AG04449 (cell line): ENCODE measurements around the gene NDST1.

Experiments used
- CTCF ChIA-PET: fragments of 350-600 bp; formaldehyde crosslinking; extraction: SDS; loops from one replicate; lab custom pipeline; 2021; ENCODE audit warnings: antibody characterized with exemption; lab: Yijun Ruan, JAX
- POLR2A ChIA-PET: fragments of 400-600, 350-600 bp; formaldehyde crosslinking; extraction: SDS; loops from one replicate; lab custom pipeline; 2020; ENCODE audit warnings: antibody characterized with exemption, inconsistent platforms; lab: Yijun Ruan, JAX
- DNase-seq: peaks from one replicate; pipeline ENCODE4 v3.0.0-alpha.2; 2010; ENCODE audit warnings: low read depth, low spot score
- H3K4me3 ChIP-seq: 2 replicates; pipeline ENCODE4 v1.5.1; 2011; ENCODE audit warnings: low read depth, mild to moderate bottlenecking, control low read depth, low read length
- CTCF ChIP-seq: IDR thresholded peaks from one replicate; pipeline ENCODE4 v1.5.1; 2011; ENCODE audit warnings: mild to moderate bottlenecking, moderate library complexity, low read length, control low read depth, inconsistent platforms; ENCODE audit not compliant: insufficient read depth; ENCODE audit errors: missing control alignments

The NDST1 gene

DNA sequence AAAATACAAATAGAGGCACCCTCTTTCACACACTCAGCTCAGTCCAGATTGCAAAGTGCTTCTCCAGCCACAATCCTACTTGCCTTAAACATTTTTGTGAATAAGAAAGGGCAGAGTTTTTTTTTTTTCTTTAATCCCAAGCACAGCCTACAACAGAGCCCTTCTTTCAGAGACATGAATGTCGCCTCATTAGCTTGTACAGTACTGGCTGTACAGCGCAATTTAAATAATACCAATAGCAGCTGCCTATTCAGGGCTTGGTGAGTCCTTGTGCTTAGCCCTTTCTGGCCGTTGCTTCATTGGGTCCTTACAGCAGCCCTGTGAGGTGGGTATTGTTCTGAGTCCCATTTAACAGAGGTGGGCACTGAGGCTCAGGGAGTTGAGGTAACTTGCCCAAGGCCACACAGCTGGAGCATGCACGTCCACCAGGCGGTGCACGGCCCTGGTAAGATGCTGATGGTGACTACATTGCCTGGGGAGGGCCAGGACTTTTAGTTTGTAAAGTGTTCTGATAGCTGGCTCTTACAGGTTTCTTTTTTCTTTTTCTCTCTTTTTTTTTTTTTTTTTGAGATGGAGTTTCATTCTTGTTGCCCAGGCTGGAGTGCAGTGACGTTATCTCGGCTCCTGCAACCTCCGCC is 23.1 kb downstream of the NDST1 start:
- ChIA-PET CTCF (interaction anchor here (0.5 to 2.3 kb wide), 6 partner anchors 8 to 694 kb away, joined by 3 to 15 read pairs (median 4); no protein-coding TSS in a partner anchor), POLR2A (no interaction called here)
- TF ChIP-seq CTCF = no peak

DNA sequence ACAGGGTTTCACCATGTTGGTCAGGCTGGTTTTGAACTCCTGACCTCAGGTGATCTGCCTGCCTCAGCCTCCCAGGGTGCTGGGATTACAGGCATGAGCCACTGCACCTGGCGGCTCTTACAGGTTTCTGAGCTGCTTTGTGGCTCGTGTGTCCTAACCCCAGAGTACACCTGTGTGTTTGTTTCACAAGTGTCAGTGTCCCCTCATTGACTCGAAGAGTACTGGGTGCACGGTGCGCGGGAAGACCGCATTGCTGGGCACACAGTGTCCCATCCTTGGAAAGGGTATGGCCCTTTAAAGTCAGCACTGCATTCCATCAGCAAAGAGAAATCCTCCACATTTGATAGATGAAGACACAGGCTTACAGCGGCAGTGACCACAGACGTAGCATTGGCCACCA is 23.8 kb downstream of the NDST1 start:
- no peak for DNase-seq
- CTCF ChIA-PET = interaction anchor here (0.6 to 4.7 kb wide), 5 partner anchors 8 to 72 kb away, joined by 3 to 26 read pairs (median 4); no protein-coding TSS in a partner anchor
- POLR2A ChIA-PET = no interaction called here
- no peak overlapping the region for H3K4me3 ChIP-seq
- TF ChIP-seq CTCF = no peak

More for the DNA sequence above, 23.1 kb downstream of the NDST1 start:
- H3K4me3 ChIP-seq = no peak overlapping the region
- DNase-seq = no peak

GRCh38 chr5:150532151-150532550 is 24.2 kb downstream of the NDST1 start:
- TF ChIP-seq CTCF = no peak
- H3K4me3 ChIP-seq = no peak overlapping the region
- CTCF ChIA-PET = interaction anchor here (0.8 to 4.7 kb wide), 5 partner anchors 8 to 80 kb away, joined by 3 to 26 read pairs (median 4); no protein-coding TSS in a partner anchor
- POLR2A ChIA-PET = no interaction called here
- DNase-seq = no peak

- ChIA-PET CTCF (interaction anchor here (1.2 to 4.7 kb wide), 5 partner anchors 9 to 73 kb away, joined by 3 to 26 read pairs (median 7); no protein-coding TSS in a partner anchor), POLR2A (no interaction called here)
- H3K4me3 ChIP-seq = no peak overlapping the region
- no peak for TF ChIP-seq CTCF
- DNase-seq = no peak
Measured at GRCh38 chr5:150532996-150533395, 25.1 kb downstream of the NDST1 start.

DNA sequence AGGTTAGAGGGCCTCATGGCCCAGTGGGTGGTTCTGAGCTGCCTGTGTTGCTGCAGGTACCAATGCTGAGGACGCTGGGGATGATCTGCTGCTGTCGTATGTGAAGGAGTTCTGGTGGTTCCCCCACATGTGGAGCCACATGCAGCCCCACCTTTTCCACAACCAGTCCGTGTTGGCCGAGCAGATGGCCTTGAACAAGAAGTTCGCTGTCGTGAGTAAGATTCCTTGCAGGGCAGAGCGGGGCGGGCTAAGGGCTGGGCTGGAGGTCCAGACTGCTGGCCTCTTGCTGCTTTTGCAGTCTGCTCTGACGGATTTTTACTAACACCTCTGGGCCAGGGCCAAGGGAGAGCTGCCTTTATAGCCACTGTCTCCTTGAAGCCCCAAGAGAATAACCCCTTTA is 26.9 kb downstream of the NDST1 start:
- ChIA-PET CTCF (interaction anchor here (1.8 to 4.7 kb wide), 4 partner anchors 10 to 76 kb away, joined by 4 to 26 read pairs (median 9); no protein-coding TSS in a partner anchor), POLR2A (no interaction called here)
- TF ChIP-seq CTCF = no peak
- no peak for DNase-seq
- H3K4me3 ChIP-seq = no peak overlapping the region

DNA sequence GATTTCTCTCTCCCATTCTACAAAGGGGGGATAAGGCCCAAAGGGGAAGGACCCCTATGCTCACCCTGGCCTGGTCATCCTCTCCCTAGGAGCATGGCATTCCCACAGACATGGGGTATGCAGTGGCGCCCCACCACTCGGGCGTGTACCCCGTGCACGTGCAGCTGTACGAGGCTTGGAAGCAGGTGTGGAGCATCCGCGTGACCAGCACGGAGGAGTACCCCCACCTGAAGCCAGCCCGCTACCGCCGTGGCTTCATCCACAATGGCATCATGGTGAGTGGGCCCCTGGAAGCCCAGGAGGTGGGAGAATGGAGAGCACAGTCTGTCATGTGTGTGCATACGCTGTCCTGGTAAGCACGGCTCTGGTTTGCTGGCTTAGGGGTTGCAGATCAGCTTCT is 27.7 kb downstream of the NDST1 start:
- no peak for TF ChIP-seq CTCF
- ChIA-PET POLR2A (no interaction called here), CTCF (interaction anchor here (1.0 to 4.7 kb wide), 4 partner anchors 9 to 77 kb away, joined by 4 to 26 read pairs (median 6); no protein-coding TSS in a partner anchor)
- no peak for DNase-seq
- H3K4me3 ChIP-seq = no peak overlapping the region
